Measurements from ENCODE around the gene RO60. TPM values are rescaled to one million over a fixed set of nuclear protein-coding genes. Genes with fewer than 3 reads are reported as not detected.

Gene RO60
- total RNA-seq, 1 experiment from 2014 or later: 37.9 TPM

DNA sequence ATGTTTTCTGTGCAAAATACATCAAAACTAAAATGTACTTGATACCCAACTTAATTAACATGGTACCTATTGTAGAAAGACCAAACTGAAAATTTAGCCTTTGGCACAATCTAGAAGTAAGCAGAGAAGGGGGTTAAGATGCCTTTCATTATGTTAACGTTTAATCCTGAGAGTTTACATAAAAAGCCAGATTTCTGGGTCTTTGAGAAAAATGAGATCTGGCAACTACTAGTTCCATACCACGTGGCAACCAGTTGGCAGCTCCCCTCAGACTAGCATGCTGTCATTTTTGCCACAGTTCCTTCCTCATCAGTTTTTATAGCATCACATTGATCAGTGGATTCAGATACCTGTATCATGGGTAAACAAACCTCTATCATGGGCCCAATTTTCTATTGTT, 1.5 kb downstream of the RO60 start:
- CTCF ChIA-PET: interaction anchor here (0.6 kb wide), 1 partner anchor 61 kb away, joined by 5 read pairs; no protein-coding TSS in a partner anchor
- peaks cover 31% of the 10 kb centered on the region for H3K4me1 ChIP-seq (ENCODE audit: insufficient read depth, low read length)
- H3K4me3 ChIP-seq (ENCODE audit: low read length): peak overlapping the region; percentile 87
- H3K9me2 ChIP-seq (replicated peaks; ENCODE audit: low read length): no peaks in the 10 kb centered on the region
- BruUV-seq (replicated peaks): no TSS peak
- peak overlapping the region; percentile 97 for H3K9ac ChIP-seq (ENCODE audit: low read length)
- no peaks in the 10 kb centered on the region for H4K20me1 ChIP-seq (ENCODE audit: low read length)
- TF ChIP-seq, protein P1, sequence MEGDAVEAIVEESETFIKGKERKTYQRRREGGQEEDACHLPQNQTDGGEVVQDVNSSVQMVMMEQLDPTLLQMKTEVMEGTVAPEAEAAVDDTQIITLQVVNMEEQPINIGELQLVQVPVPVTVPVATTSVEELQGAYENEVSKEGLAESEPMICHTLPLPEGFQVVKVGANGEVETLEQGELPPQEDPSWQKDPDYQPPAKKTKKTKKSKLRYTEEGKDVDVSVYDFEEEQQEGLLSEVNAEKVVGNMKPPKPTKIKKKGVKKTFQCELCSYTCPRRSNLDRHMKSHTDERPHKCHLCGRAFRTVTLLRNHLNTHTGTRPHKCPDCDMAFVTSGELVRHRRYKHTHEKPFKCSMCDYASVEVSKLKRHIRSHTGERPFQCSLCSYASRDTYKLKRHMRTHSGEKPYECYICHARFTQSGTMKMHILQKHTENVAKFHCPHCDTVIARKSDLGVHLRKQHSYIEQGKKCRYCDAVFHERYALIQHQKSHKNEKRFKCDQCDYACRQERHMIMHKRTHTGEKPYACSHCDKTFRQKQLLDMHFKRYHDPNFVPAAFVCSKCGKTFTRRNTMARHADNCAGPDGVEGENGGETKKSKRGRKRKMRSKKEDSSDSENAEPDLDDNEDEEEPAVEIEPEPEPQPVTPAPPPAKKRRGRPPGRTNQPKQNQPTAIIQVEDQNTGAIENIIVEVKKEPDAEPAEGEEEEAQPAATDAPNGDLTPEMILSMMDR (conservative IDR thresholded peaks at IDR 0.05; ENCODE audit: low read depth, low read length): no peak
- no peak for TF ChIP-seq EZH2phosphoT487 (IDR thresholded peaks at IDR 0.05; ENCODE audit: borderline replicate concordance, low read length)
- no peak for TF ChIP-seq EZH2 (IDR thresholded peaks at IDR 0.05; ENCODE audit: low read length, unreplicated experiment)
- H3K27ac ChIP-seq (ENCODE audit: low read length): peak overlapping the region; percentile 86
- intact Hi-C loops (cut with micrococcal nuclease): no loop called here
- no peaks in the 10 kb centered on the region for H3K36me3 ChIP-seq (ENCODE audit: low read depth, low read length)
- no peaks in the 10 kb centered on the region for H3K27me3 ChIP-seq (ENCODE audit: low read length)
- DNase-seq: no peak
- no peaks in the 10 kb centered on the region for H3F3A ChIP-seq (ENCODE audit: low read length, unreplicated experiment)
- no peak overlapping the region for H2AFZ ChIP-seq (ENCODE audit: low read length)
- ATAC-seq: no peak
- peak overlapping the region; percentile 98 for H3K4me2 ChIP-seq (ENCODE audit: low read length)
- POLR2A ChIA-PET (ENCODE audit: unreplicated experiment): no interaction called here
- H3K9me3 ChIP-seq (ENCODE audit: low read length): no peaks in the 10 kb centered on the region
- peaks cover 94% of the 10 kb centered on the region for H3K79me2 ChIP-seq (ENCODE audit: low read length)

DNA sequence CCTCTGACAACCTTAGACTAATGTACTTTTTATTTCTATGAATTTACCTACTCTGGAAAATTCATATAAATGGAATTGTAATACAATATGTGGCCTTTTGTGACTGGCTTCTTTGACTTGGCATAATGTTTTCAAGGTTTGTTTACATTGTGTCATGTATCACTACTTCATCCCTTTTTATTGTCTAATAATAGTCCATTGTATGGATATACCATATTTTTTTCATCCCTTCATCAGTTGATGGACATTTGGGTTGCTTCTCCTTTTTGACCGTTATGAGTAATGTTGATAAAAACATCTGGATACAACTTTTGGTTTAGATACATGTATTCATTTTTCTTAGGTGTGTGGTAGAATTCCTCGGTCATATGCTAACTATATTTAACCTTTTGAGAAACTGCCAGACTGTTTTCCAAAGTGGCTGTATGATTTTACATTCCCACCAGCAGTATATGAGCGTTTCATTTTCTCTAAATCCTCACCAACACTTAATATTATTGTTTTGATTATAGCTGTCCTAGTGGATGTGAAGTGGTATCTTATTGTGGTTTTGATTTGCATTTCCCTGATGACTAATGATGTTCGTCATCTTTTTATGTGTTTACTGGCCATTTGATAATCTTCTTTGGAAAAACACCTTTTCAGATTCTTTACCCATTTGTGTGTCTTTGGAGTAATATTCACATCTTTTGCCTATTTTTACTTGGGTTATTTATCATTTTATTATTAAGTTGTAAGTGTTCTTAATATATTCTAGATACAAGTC, 3.5 kb downstream of the RO60 start:
- no peaks in the 10 kb centered on the region for H3K9me2 ChIP-seq (replicated peaks; ENCODE audit: low read length)
- H3K9me3 ChIP-seq (ENCODE audit: low read length): no peaks in the 10 kb centered on the region
- ChIA-PET CTCF (no interaction called here), POLR2A (ENCODE audit: unreplicated experiment) (no interaction called here)
- peaks cover 13% of the 10 kb centered on the region; the same call in 1 of the 2 replicates for H3K4me1 ChIP-seq (ENCODE audit: insufficient read depth, low read length)
- no peaks in the 10 kb centered on the region for H3K27me3 ChIP-seq (ENCODE audit: low read length)
- H3K4me2 ChIP-seq (ENCODE audit: low read length): no peak overlapping the region
- H3K27ac ChIP-seq (ENCODE audit: low read length): no peak overlapping the region
- TF ChIP-seq EZH2phosphoT487 (IDR thresholded peaks at IDR 0.05; ENCODE audit: borderline replicate concordance, low read length) (no peak), EZH2 (IDR thresholded peaks at IDR 0.05; ENCODE audit: low read length, unreplicated experiment) (no peak)
- TF ChIP-seq, protein P1 (conservative IDR thresholded peaks at IDR 0.05; ENCODE audit: low read depth, low read length): no peak
- no peak overlapping the region for H3K4me3 ChIP-seq (ENCODE audit: low read length)
- H4K20me1 ChIP-seq (ENCODE audit: low read length): no peaks in the 10 kb centered on the region
- H3F3A ChIP-seq (ENCODE audit: low read length, unreplicated experiment): no peaks in the 10 kb centered on the region
- H2AFZ ChIP-seq (ENCODE audit: low read length): no peak overlapping the region
- intact Hi-C loops (cut with micrococcal nuclease): no loop called here
- no peak overlapping the region for H3K9ac ChIP-seq (ENCODE audit: low read length)
- peaks cover 91% of the 10 kb centered on the region for H3K79me2 ChIP-seq (ENCODE audit: low read length)
- no TSS peak for BruUV-seq (replicated peaks)
- no peaks in the 10 kb centered on the region for H3K36me3 ChIP-seq (ENCODE audit: low read depth, low read length)
- DNase-seq (peak; percentile 38), ATAC-seq (no peak)

DNA sequence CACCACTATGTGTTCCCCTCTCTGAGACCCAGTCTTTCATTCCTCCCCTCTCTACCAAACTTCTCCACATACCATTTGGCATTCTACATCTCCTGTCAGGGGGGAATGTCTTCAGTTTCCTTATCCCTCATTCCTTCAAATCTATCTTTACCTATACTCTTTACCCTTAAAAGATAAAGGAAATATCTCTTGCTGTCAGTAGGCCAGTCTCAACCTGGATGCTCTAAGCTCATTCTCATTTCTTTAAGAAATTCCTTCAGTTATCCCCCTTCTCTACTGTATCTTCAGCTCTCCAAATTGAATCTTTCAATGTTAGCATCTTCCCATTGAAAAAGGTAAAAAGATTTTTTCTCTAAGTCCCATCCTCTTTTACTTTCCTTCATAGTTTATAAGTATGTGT, 6.5 kb downstream of the RO60 start:
- Histone ChIP-seq H3K9me3 (ENCODE audit: low read length) (no peaks in the 10 kb centered on the region), H3K4me3 (ENCODE audit: low read length) (no peak overlapping the region), H3K27me3 (ENCODE audit: low read length) (no peaks in the 10 kb centered on the region), H3K9me2 (replicated peaks; ENCODE audit: low read length) (no peaks in the 10 kb centered on the region), H4K20me1 (ENCODE audit: low read length) (no peaks in the 10 kb centered on the region), H3K9ac (ENCODE audit: low read length) (no peak overlapping the region), H3K79me2 (ENCODE audit: low read length) (peaks cover 74% of the 10 kb centered on the region), H3F3A (ENCODE audit: low read length, unreplicated experiment) (no peaks in the 10 kb centered on the region), H2AFZ (ENCODE audit: low read length) (no peak overlapping the region), H3K36me3 (ENCODE audit: low read depth, low read length) (no peaks in the 10 kb centered on the region), H3K27ac (ENCODE audit: low read length) (no peak overlapping the region), H3K4me2 (ENCODE audit: low read length) (no peak overlapping the region), H3K4me1 (ENCODE audit: insufficient read depth, low read length) (peaks cover 13% of the 10 kb centered on the region; the same call in 1 of the 2 replicates)
- intact Hi-C loops (cut with micrococcal nuclease): no loop called here
- CTCF ChIA-PET: no interaction called here
- no peak for DNase-seq
- no TSS peak for BruUV-seq (replicated peaks)
- ATAC-seq: no peak
- TF ChIP-seq EZH2 (IDR thresholded peaks at IDR 0.05; ENCODE audit: low read length, unreplicated experiment) (no peak), EZH2phosphoT487 (IDR thresholded peaks at IDR 0.05; ENCODE audit: borderline replicate concordance, low read length) (no peak)
- TF ChIP-seq, protein P1 (conservative IDR thresholded peaks at IDR 0.05; ENCODE audit: low read depth, low read length): no peak
- POLR2A ChIA-PET (ENCODE audit: unreplicated experiment): no interaction called here
